CD4-positive, alpha-beta T cell treated with Interleukin-15 for 1 hour (primary cell): ENCODE results near the gene CPD.

ENCODE experiments used
- DNase-seq: peaks from one replicate; pipeline ENCODE4 v3.0.0-alpha.2; 2020

CPD gene

DNA sequence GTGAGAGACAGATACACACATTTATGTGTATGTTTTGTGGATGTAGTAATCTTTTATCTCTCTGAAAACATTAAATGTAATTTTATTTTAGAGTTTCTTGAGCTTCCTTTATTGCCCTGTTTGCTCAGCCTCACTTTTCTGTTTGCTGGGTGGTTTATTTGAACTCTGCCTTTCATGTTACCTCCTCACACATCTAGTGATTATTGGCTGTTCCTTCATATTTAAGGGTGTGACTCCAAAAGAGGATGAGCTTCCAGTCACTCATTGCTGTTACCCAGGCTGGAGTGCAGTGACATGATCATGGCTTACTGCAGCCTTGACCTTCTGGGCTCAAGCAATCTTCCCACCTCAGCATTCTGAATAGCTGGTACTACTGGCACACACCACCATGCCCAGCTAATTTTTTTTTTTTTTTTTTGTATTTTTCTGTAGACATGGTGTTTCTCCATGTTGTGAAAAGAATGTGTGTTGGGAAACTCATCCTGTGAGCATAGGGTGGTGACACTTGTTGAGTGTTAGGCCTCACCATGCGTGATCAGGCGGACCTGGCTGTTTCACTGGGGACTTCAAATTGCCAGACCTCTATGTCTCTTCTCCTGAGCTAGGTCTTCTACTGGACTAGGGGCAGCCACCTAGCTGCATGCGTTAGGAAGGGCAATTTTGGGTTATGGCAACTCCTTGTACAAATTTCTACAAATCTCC is 136.3 kb downstream of the CPD start:
- no peak for DNase-seq

DNA sequence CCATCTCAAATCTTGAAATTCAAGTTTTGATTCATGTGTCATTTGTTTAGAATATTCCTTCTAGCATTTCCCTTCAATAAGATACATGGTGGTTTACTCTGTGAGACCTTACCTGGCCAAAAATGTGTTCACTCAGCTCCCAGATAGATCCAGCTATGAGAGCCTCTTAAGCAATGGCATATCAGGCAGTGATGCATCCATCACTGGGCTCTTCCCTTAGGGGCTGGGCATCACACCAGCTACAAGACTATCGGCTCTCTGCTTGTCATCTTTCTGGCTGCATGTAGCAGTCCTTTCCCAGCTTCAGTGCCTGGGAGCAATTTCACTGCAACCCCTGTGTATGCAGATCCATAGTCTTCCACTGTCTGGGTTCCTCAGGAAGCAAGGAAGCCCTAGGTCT is 139.1 kb downstream of the CPD start:
- no peak for DNase-seq

DNA sequence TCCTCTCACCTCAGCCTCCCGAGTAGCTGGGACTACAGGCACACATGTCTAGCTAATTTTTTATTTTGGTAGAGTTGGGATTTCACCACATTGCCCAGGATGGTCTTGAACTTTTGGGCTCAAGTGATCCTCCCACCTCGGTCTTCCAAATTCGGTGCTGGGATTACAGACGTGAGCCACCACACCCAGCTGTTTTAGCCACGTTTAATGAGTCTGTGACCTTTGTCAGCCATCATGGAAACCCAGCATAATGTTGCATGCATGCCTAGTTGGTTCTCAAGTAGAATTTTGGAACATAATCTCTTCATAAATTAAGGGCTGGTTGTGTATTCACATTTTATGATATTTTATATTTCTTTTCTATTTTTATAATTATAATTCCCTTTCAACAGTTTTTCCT is 140.4 kb downstream of the CPD start:
- DNase-seq: no peak
